Fibroblast of lung (primary cell): ENCODE data around the gene CD247. TPM values are rescaled to one million over a fixed set of nuclear protein-coding genes. Genes with fewer than 3 reads are reported as not detected.

Experiments
- DNase-seq, 2 donors: peaks; one replicate each; pipeline versions ENCODE4 v3.0.0 to v3.0.0-alpha.2; 2010; ENCODE audit warnings: low read depth in 2 of 2
- H2AFZ ChIP-seq: 2 replicates; pipeline ENCODE4 v1.5.1; 2012; ENCODE audit warnings: low read length, control low read depth, inconsistent platforms
- H3K27ac ChIP-seq: 2 replicates; pipeline ENCODE4 v1.5.1; 2011; ENCODE audit warnings: low read length, control low read depth; ENCODE audit not compliant: insufficient read depth
- H3K27me3 ChIP-seq: 2 replicates; pipeline ENCODE4 v1.5.1; 2011; ENCODE audit warnings: mild to moderate bottlenecking, low read length; ENCODE audit not compliant: control insufficient read depth, insufficient read depth
- H3K36me3 ChIP-seq: 2 replicates; pipeline ENCODE4 v1.5.1; 2011; ENCODE audit warnings: low read length; ENCODE audit not compliant: control insufficient read depth, insufficient read depth
- H3K4me1 ChIP-seq: 2 replicates; pipeline ENCODE4 v1.5.1; 2011; ENCODE audit warnings: low read length; ENCODE audit not compliant: control insufficient read depth, insufficient read depth; ENCODE audit errors: extremely low read depth
- H3K4me2 ChIP-seq: 2 replicates; pipeline ENCODE4 v1.5.1; 2011; ENCODE audit warnings: low read length, control low read depth; ENCODE audit not compliant: insufficient read depth; ENCODE audit errors: extremely low read depth
- H3K4me3 ChIP-seq, 4 experiments: fragments of 200-600 bp in 1 of 4; sonication (generic) in 1 of 4; replicated peaks in 1 of 4; 2 replicates each; pipeline ENCODE4 v1.5.1; 2011 to 2016; ENCODE audit warnings: low read length in 4 of 4, low read depth in 3 of 4, mild to moderate bottlenecking in 3 of 4, control low read depth in 2 of 4, inconsistent platforms in 1 of 4, mixed read lengths in 1 of 4; ENCODE audit not compliant: insufficient read depth in 1 of 4; ENCODE audit errors: control extremely low read depth in 1 of 4
- H3K79me2 ChIP-seq: 2 replicates; pipeline ENCODE4 v1.5.1; 2012; ENCODE audit warnings: mild to moderate bottlenecking, low read length, inconsistent platforms; ENCODE audit not compliant: control insufficient read depth, insufficient read depth
- H3K9ac ChIP-seq: 2 replicates; pipeline ENCODE4 v1.5.1; 2011; ENCODE audit warnings: mild to moderate bottlenecking, low read length, control low read depth; ENCODE audit not compliant: insufficient read depth
- H3K9me3 ChIP-seq: 2 replicates; pipeline ENCODE4 v1.5.1; 2012; ENCODE audit warnings: low read depth, low read length; ENCODE audit not compliant: control insufficient read depth, insufficient read depth
- H4K20me1 ChIP-seq: 2 replicates; pipeline ENCODE4 v1.5.1; 2011; ENCODE audit warnings: low read length; ENCODE audit not compliant: control insufficient read depth, insufficient read depth; ENCODE audit errors: extremely low read depth
- EZH2 ChIP-seq: IDR thresholded peaks from 2 replicates; pipeline ENCODE4 v1.5.1; 2012; ENCODE audit warnings: low read length, control low read depth, mild to moderate bottlenecking; ENCODE audit errors: missing control alignments
- polyA plus RNA-seq, 2 donors: library from polyadenylated mRNA; depleted of rRNA in 1 of 2; stranded (reverse) in 1 of 2; unstranded in 1 of 2; fragments of >200 nt; gene quantifications; 2 replicates each; pipeline ENCODE4 v1.2.1, GENCODE V29; 2011 to 2012; ENCODE audit warnings: missing spikeins in 1 of 2
- total RNA-seq: library from RNA; depleted of rRNA; stranded (reverse); fragments of >200 nt; gene quantifications from 2 replicates; pipeline ENCODE4 v1.2.1, GENCODE V29; 2014
- TF ChIP-seq, protein P1 (sequence below), 2 donors: IDR thresholded peaks in 1 of 2; conservative IDR thresholded peaks in 1 of 2; 1 replicate in 1 of 2; 2 replicates in 1 of 2; pipeline ENCODE4 v1.5.1; 2011 to 2012; ENCODE audit warnings: low read length in 2 of 2, control low read depth in 1 of 2, inconsistent platforms in 1 of 2, low read depth in 1 of 2, mild to moderate bottlenecking in 1 of 2

CD247 gene
- total and polyA plus RNA-seq, 2 donors (not counting 1 experiment from before 2014, with no cell fraction given) = not detected

GRCh38 chr1:167529829-167530474 is 11.6 kb upstream of the CD247 start:
- Histone ChIP-seq H4K20me1 (no peaks in the 10 kb centered on the region), H3K4me1 (no peaks in the 10 kb centered on the region), H2AFZ (no peak overlapping the region), H3K4me2 (no peak overlapping the region), H3K27me3 (no peaks in the 10 kb centered on the region), H3K27ac (no peak overlapping the region), H3K4me3 (no peak overlapping the region), H3K36me3 (no peaks in the 10 kb centered on the region), H3K79me2 (no peaks in the 10 kb centered on the region), H3K9ac (no peak overlapping the region), H3K9me3 (no peaks in the 10 kb centered on the region)
- TF ChIP-seq, protein P1, sequence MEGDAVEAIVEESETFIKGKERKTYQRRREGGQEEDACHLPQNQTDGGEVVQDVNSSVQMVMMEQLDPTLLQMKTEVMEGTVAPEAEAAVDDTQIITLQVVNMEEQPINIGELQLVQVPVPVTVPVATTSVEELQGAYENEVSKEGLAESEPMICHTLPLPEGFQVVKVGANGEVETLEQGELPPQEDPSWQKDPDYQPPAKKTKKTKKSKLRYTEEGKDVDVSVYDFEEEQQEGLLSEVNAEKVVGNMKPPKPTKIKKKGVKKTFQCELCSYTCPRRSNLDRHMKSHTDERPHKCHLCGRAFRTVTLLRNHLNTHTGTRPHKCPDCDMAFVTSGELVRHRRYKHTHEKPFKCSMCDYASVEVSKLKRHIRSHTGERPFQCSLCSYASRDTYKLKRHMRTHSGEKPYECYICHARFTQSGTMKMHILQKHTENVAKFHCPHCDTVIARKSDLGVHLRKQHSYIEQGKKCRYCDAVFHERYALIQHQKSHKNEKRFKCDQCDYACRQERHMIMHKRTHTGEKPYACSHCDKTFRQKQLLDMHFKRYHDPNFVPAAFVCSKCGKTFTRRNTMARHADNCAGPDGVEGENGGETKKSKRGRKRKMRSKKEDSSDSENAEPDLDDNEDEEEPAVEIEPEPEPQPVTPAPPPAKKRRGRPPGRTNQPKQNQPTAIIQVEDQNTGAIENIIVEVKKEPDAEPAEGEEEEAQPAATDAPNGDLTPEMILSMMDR (conservative IDR thresholded peaks at IDR 0.05 in 1 of 2, IDR thresholded peaks at IDR 0.05 in 1 of 2; ENCODE audit: low read depth in 1 of 2, low read length in 2 of 2) = no peak
- no peak for TF ChIP-seq EZH2
- DNase-seq = peak in 1 of 2 donors; percentile 7

DNA sequence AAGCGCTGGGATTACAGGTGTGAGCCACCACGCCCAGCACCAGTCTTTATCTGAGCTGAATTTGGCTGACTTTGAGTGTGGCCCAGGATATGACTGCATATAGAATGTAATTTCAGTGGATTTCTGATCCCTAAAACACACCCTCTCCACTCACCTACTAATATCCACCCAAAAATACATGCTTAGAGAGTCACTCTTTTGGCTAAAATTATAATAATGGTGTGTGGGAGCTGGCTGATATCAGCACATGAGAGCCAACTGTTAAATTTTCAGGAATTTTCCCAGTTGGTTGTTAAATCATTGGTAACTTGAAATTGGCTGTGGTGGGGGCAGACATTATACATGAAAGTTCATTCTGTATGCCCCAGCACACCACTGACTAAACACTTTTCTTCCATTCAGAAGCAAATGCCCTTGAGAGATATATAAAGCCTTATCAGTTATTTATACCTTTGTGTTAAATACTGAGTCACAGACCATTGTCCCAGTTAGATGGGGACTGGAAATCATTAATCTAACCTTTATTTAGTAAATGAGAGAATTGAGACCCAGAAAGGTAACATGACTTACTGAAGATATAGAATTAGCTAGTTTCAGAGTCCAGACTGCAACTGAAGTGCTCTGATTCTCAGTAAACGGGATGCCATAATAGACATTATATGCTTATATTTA is 9.9 kb upstream of the CD247 start:
- Histone ChIP-seq H3K9ac (no peak overlapping the region), H3K79me2 (no peaks in the 10 kb centered on the region), H3K36me3 (no peaks in the 10 kb centered on the region), H3K4me1 (no peaks in the 10 kb centered on the region), H3K27ac (no peak overlapping the region), H3K9me3 (no peaks in the 10 kb centered on the region), H3K4me3 (no peak overlapping the region), H2AFZ (no peak overlapping the region), H4K20me1 (no peaks in the 10 kb centered on the region), H3K4me2 (no peak overlapping the region), H3K27me3 (no peaks in the 10 kb centered on the region)
- DNase-seq = no peak
- TF ChIP-seq, protein P1 (conservative IDR thresholded peaks at IDR 0.05 in 1 of 2, IDR thresholded peaks at IDR 0.05 in 1 of 2; ENCODE audit: low read depth in 1 of 2, low read length in 2 of 2) = no peak
- TF ChIP-seq EZH2 = no peak

DNA sequence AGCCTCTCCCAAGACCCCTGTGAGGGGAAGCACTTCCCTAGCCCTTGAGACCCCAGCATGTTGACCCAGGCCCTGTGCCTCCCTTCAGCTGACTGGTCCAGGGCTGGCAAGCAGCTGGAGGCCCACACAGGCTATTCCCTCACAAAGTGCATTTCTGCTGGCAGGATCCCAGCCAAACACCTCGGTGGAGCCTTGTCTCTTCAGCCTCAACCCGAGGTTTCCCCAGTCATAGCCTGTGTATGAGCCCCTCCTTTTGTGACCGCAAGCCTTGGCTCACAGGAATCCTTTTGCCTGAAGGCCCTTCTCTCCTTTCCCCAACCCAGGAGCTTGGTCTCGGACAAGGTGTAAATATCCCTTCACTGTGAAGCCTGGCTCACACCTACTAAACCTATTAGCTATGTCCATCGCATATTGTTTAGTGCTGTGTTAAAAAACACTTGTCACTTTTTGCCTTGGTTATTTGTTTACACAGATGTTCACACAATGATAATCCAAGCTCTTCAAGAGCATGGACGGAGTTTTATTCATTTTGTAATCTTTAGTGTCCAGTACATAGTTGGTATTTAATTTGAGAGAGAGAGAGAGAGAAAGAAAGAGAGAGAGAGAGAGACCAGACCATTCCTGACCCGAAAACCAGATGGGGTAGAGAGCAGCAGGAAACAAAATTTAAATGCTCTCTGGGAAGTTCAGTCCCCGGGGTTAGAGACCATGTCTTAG is 8.5 kb upstream of the CD247 start:
- TF ChIP-seq, protein P1 (conservative IDR thresholded peaks at IDR 0.05 in 1 of 2, IDR thresholded peaks at IDR 0.05 in 1 of 2; ENCODE audit: low read depth in 1 of 2, low read length in 2 of 2) = no peak
- no peak for TF ChIP-seq EZH2
- Histone ChIP-seq H3K36me3 (no peaks in the 10 kb centered on the region), H2AFZ (no peak overlapping the region), H3K4me2 (no peak overlapping the region), H3K9ac (no peak overlapping the region), H3K4me3 (no peak overlapping the region), H4K20me1 (no peaks in the 10 kb centered on the region), H3K9me3 (no peaks in the 10 kb centered on the region), H3K27ac (no peak overlapping the region), H3K27me3 (no peaks in the 10 kb centered on the region), H3K4me1 (no peaks in the 10 kb centered on the region), H3K79me2 (no peaks in the 10 kb centered on the region)
- peak in 1 of 2 donors; percentile 7 for DNase-seq
